ENCODE results near the gene ZNF341. TPM values are rescaled to one million over a fixed set of nuclear protein-coding genes. Genes with fewer than 3 reads are reported as not detected.

ZNF341 gene
- total RNA-seq, 4 donors from 2014 or later: 1.7 to 4.4 (median 2.9) TPM

DNA sequence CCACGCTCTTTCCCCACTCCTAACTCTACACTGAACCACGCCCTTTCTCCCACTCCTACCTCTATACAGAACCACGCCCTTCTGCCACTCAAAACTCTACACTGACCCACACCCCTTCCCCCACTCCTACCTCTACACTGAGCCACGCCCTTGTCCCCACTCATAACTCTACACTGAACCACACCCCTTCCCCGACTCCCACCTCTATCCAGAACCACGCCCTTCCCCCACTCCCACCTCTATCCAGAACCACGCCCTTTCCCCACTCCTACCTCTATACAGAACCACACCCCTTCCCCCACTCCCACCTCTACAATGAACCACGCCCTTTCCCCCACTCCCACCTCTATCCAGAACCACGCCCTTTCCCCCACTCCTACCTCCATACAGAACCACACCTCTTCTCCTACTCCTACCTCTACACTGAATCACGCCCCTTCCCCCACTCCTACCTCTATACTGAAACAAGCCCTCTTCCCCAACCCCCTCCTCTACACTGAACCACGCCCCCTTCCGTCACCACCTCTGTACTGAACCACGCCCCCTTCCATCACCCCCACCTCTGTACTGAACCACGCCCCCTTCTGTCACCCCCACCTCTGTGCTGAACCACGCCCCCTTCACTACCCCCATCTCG lies 21.8 kb upstream of the ZNF341 start:
- no peak overlapping the region for H3K4me3 ChIP-seq
- no peak overlapping the region for H3K27ac ChIP-seq
- TF ChIP-seq CTCF (IDR thresholded peaks at IDR 0.05) (no peak), POLR2AphosphoS5 (IDR thresholded peaks at IDR 0.05) (no peak), POLR2A (IDR thresholded peaks at IDR 0.05) (no peak), EP300 (IDR thresholded peaks at IDR 0.05) (no peak)
- H3K36me3 ChIP-seq: peaks cover 0 to 80% of the 10 kb centered on the region in 2 donors
- no peaks in the 10 kb centered on the region for H3K4me1 ChIP-seq
- 91 to 93% methylated on average over 8 to 14 of the region's 16 CpGs for WGBS, 2 donors (ENCODE audit: low coverage in 1 of 2)
- no peak for ATAC-seq
- H3K27me3 ChIP-seq: no peaks in the 10 kb centered on the region
- no peaks in the 10 kb centered on the region for H3K9me3 ChIP-seq

DNA sequence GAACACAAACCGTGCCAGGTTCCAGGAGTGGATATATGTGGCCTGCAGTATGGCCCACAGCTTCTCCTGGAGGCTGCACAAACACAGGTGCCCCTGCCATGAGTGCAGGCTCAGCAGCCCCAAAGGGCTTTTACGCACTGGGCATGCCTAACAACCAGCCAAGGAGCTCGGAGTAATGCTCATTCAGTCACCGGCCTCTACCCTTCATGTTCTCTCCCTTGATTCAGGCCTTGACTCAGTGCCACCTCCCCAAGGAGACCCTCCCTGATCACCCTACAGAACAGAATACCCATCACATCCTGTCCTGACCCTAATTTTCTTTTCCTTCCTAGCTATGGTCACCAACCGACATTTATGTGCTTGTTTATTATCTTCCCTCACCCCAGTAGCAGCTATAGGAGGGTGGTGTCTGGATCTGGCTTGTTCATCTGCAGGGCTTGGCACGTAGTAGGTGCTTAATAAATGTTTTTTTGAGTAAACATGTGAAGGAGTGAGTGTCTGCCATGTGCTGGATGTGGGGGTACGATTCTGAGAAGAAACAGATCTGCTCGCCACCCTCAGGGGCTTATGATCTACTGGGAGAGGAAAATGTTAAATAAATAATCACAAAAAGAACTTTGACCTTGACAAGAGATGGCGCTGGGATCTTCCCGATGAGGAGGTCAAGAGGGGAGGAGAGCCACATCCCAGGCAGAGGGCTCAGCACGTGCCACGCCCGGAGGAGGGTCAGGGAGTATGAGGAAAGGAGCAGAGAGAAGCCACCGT lies 20.9 kb upstream of the ZNF341 start:
- Histone ChIP-seq H3K27ac (no peak overlapping the region), H3K4me3 (no peak overlapping the region), H3K36me3 (peaks cover 0 to 80% of the 10 kb centered on the region in 2 donors), H3K9me3 (no peaks in the 10 kb centered on the region), H3K4me1 (no peaks in the 10 kb centered on the region), H3K27me3 (no peaks in the 10 kb centered on the region)
- WGBS, 2 donors (ENCODE audit: low coverage in 1 of 2): 57 to 73% methylated on average over 11 to 13 of the region's 14 CpGs
- no peak for ATAC-seq
- TF ChIP-seq EP300 (IDR thresholded peaks at IDR 0.05): no peak
- no peak for TF ChIP-seq POLR2AphosphoS5 (IDR thresholded peaks at IDR 0.05)
- no peak for TF ChIP-seq CTCF (IDR thresholded peaks at IDR 0.05)
- TF ChIP-seq POLR2A (IDR thresholded peaks at IDR 0.05): no peak

GRCh38 chr20:33711446-33711738 lies 20.4 kb upstream of the ZNF341 start:
- TF ChIP-seq POLR2A (IDR thresholded peaks at IDR 0.05) (no peak), CTCF (IDR thresholded peaks at IDR 0.05) (no peak), POLR2AphosphoS5 (IDR thresholded peaks at IDR 0.05) (no peak), EP300 (IDR thresholded peaks at IDR 0.05) (no peak)

DNA sequence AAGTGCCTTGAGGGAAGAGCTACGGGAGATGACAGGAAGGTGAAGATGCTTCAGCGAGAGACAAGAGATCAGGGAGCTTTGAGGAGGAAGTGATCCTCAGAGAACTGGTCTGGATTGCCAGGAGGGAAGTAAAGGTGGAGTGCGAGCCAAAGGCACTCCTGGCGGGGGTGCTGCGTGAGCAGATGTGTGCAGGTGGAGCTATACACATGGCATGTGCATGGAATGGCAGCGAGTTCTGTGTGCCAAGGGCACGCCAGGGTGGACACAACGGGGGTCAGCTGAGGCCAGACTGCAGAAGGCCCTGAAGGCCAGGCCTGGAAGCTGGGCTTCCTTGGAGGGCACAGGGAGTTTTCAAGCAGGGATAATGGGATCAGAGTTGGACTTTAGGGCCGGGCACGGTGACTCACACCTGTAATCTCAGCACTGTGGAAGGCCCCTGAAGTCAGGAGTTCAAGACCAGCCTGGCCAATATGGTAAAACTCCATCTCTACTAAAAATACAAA lies 17.9 kb upstream of the ZNF341 start:
- no peak for ATAC-seq
- 90 to 100% methylated on average over 1 to 6 of the region's 10 CpGs for WGBS, 2 donors (ENCODE audit: low coverage in 1 of 2)

More at GRCh38 chr20:33711446-33711738, 20.4 kb upstream of the ZNF341 start:
- Histone ChIP-seq H3K4me3 (no peak overlapping the region), H3K36me3 (peaks cover 0 to 75% of the 10 kb centered on the region in 2 donors), H3K27ac (no peak overlapping the region), H3K27me3 (no peaks in the 10 kb centered on the region), H3K4me1 (no peaks in the 10 kb centered on the region), H3K9me3 (no peaks in the 10 kb centered on the region)
- ATAC-seq: no peak
- no CpG with 5 or more reads among the region's 1 CpG for WGBS, 2 donors (ENCODE audit: low coverage in 1 of 2)

More for the DNA sequence above, 17.9 kb upstream of the ZNF341 start:
- H3K9me3 ChIP-seq: no peaks in the 10 kb centered on the region
- H3K27ac ChIP-seq: no peak overlapping the region
- H3K4me1 ChIP-seq: peaks cover 0 to 6% (median 2%) of the 10 kb centered on the region in 3 donors
- TF ChIP-seq POLR2A (IDR thresholded peaks at IDR 0.05) (no peak), CTCF (IDR thresholded peaks at IDR 0.05) (no peak), POLR2AphosphoS5 (IDR thresholded peaks at IDR 0.05) (no peak), EP300 (IDR thresholded peaks at IDR 0.05) (no peak)
- peaks cover 0 to 56% of the 10 kb centered on the region in 2 donors for H3K36me3 ChIP-seq
- H3K4me3 ChIP-seq: no peak overlapping the region
- H3K27me3 ChIP-seq: no peaks in the 10 kb centered on the region
